ENCODE data around the gene PRR5L.

PRR5L gene

DNA sequence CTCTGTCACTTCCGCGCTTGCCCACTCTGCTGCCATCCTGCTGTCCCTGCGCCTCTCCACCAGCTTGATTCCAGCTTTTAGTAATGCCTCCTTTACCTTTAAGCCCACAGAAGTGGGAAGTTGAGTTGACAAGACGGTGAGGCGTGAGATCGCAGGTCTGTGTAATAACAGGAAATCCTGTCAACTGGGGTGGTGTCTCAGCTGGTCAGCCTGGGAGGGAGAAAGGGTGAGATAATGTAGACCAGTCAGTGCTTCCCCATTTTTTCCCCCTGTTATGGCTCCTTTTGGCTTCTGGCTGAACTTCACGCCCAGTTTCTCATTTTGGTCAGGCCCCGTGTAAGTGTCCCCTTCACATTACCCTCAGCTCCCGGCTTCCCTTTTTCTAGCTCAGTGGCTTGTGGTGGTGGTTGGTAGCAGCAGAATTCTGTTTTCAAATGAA is 115.1 kb downstream of the PRR5L start:
- Histone ChIP-seq H2AFZ (ENCODE audit: low read depth) (no peak overlapping the region), H3K36me3 (ENCODE audit: insufficient read depth) (no peaks in the 10 kb centered on the region)

DNA sequence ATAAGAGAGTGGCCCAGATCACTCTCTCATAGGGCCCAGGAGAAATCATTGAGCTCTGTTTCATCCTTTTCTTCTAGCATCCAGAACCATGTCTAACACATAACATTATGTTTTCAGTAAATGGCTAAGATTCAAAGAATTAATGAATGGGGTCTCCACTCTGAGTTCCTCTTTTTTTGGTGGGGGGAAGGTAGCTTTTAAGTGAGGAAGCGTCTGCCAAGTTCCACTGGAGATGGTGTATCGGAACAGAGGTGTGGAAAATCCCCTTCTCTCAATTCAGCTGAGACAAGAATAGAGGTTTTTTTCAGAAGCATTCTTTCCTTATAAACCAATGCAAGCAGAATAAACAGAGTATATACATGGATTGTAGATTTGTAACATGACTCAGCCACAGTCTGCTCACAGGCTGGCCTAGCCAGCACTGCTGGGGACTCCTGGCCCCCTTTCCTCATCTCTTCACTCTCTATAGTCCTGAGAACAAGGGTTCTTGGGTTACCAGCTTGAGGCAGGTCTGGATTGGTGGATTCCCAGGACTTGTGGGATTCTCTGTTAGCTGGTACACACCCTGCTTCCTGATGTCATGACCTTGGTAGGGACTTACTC is 116.8 kb downstream of the PRR5L start:
- H3K4me1 ChIP-seq (ENCODE audit: low read depth, poor library complexity, severe bottlenecking), result no peaks in the 10 kb centered on the region
- H2AFZ ChIP-seq (ENCODE audit: low read depth), result no peak overlapping the region
- H3K27me3 ChIP-seq (ENCODE audit: insufficient read depth, low read depth), result no peaks in the 10 kb centered on the region
- H3K27ac ChIP-seq, result no peak overlapping the region
- TF ChIP-seq, protein P1, sequence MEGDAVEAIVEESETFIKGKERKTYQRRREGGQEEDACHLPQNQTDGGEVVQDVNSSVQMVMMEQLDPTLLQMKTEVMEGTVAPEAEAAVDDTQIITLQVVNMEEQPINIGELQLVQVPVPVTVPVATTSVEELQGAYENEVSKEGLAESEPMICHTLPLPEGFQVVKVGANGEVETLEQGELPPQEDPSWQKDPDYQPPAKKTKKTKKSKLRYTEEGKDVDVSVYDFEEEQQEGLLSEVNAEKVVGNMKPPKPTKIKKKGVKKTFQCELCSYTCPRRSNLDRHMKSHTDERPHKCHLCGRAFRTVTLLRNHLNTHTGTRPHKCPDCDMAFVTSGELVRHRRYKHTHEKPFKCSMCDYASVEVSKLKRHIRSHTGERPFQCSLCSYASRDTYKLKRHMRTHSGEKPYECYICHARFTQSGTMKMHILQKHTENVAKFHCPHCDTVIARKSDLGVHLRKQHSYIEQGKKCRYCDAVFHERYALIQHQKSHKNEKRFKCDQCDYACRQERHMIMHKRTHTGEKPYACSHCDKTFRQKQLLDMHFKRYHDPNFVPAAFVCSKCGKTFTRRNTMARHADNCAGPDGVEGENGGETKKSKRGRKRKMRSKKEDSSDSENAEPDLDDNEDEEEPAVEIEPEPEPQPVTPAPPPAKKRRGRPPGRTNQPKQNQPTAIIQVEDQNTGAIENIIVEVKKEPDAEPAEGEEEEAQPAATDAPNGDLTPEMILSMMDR (conservative IDR thresholded peaks at IDR 0.05; ENCODE audit: low read depth, low read length), result no peak
- H3K4me3 ChIP-seq (IDR thresholded peaks at IDR 0.05; ENCODE audit: insufficient read depth, low read depth, low read length), result no peak overlapping the region
- H3K4me2 ChIP-seq, result no peak overlapping the region
- H4K20me1 ChIP-seq (ENCODE audit: insufficient read depth), result no peaks in the 10 kb centered on the region
- no peaks in the 10 kb centered on the region for H3K79me2 ChIP-seq (ENCODE audit: insufficient read depth, low read depth)
- no peak overlapping the region for H3K9ac ChIP-seq
- no peaks in the 10 kb centered on the region for H3K36me3 ChIP-seq (ENCODE audit: insufficient read depth)

More for the DNA sequence above, 115.1 kb downstream of the PRR5L start:
- H3K79me2 ChIP-seq (ENCODE audit: insufficient read depth, low read depth), result no peaks in the 10 kb centered on the region
- no peaks in the 10 kb centered on the region for H3K27me3 ChIP-seq (ENCODE audit: insufficient read depth, low read depth)
- no peak overlapping the region for H3K27ac ChIP-seq
- no peaks in the 10 kb centered on the region for H4K20me1 ChIP-seq (ENCODE audit: insufficient read depth)
- no peaks in the 10 kb centered on the region for H3K4me1 ChIP-seq (ENCODE audit: low read depth, poor library complexity, severe bottlenecking)
- H3K9ac ChIP-seq, result no peak overlapping the region
- TF ChIP-seq, protein P1 (conservative IDR thresholded peaks at IDR 0.05; ENCODE audit: low read depth, low read length), result no peak
- no peak overlapping the region for H3K4me3 ChIP-seq (IDR thresholded peaks at IDR 0.05; ENCODE audit: insufficient read depth, low read depth, low read length)
- H3K4me2 ChIP-seq, result no peak overlapping the region

DNA sequence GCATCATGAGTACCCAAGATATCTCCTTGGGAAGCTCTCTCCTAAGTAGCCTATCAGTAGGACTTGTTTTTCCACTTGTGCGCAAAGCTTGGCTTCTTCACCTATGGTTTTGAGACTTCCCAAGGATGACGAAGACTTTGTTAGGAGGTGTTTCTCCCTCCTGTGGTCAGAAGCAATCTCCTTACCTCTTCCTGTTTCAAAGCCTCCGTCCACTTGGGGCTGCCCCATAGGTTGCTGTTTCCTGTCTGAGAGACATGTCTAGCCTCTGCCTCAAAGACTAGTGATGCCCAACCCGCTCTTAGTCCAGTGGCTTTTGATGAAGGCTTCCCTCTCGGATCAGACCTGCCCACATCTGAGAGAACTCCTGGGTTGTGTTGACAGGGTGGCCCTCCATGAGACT is 121.1 kb downstream of the PRR5L start:
- H3K4me2 ChIP-seq, result no peak overlapping the region
- H3K4me1 ChIP-seq (ENCODE audit: low read depth, poor library complexity, severe bottlenecking), result peaks cover 30% of the 10 kb centered on the region
- H3K27me3 ChIP-seq (ENCODE audit: insufficient read depth, low read depth), result no peaks in the 10 kb centered on the region
- no peak overlapping the region for H3K27ac ChIP-seq
- no peaks in the 10 kb centered on the region for H4K20me1 ChIP-seq (ENCODE audit: insufficient read depth)
- TF ChIP-seq, protein P1 (conservative IDR thresholded peaks at IDR 0.05; ENCODE audit: low read depth, low read length), result no peak
- no peak overlapping the region for H3K4me3 ChIP-seq (IDR thresholded peaks at IDR 0.05; ENCODE audit: insufficient read depth, low read depth, low read length)
- H3K36me3 ChIP-seq (ENCODE audit: insufficient read depth), result no peaks in the 10 kb centered on the region
- no peaks in the 10 kb centered on the region for H3K79me2 ChIP-seq (ENCODE audit: insufficient read depth, low read depth)
- no peak overlapping the region for H3K9ac ChIP-seq
- H2AFZ ChIP-seq (ENCODE audit: low read depth), result no peak overlapping the region

DNA sequence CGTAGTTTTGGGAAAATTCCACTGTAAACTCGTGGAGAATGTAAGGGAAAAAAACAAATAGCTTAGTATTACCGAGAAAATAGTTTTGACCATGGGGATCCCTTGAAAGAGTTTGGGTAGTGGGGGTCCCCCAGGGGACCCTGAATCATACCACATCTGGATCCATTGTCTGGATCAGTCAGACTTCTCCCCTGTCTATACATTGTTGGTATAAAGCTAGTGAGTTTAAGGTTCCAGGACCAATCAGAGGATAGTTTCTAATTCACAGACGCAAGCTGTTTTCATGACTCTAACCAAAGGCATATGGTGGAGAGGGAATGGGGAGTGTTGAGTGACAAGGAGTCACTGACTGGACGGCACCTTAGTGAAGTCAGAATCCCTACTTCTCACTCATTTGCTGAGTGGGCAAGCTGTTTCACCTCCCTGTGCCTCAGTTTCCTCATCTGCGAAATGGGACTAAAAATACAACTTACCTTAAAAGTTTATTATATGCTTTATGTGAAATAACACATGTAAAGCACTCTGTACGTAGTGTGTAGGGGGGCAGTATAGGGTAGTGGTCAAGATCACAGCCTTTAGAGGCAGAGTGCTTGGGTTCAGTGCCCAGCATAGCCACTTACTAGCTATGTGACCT is 123.8 kb downstream of the PRR5L start:
- H2AFZ ChIP-seq (ENCODE audit: low read depth), result no peak overlapping the region
- TF ChIP-seq, protein P1 (conservative IDR thresholded peaks at IDR 0.05; ENCODE audit: low read depth, low read length), result no peak
- no peak overlapping the region for H3K9ac ChIP-seq
- H3K27ac ChIP-seq, result no peak overlapping the region
- no peaks in the 10 kb centered on the region for H3K36me3 ChIP-seq (ENCODE audit: insufficient read depth)
- no peaks in the 10 kb centered on the region for H3K79me2 ChIP-seq (ENCODE audit: insufficient read depth, low read depth)
- no peak overlapping the region for H3K4me3 ChIP-seq (IDR thresholded peaks at IDR 0.05; ENCODE audit: insufficient read depth, low read depth, low read length)
- peak overlapping the region; percentile 52 for H3K4me2 ChIP-seq
- H4K20me1 ChIP-seq (ENCODE audit: insufficient read depth), result no peaks in the 10 kb centered on the region
- peaks cover 40% of the 10 kb centered on the region for H3K4me1 ChIP-seq (ENCODE audit: low read depth, poor library complexity, severe bottlenecking)
- no peaks in the 10 kb centered on the region for H3K27me3 ChIP-seq (ENCODE audit: insufficient read depth, low read depth)

Data from KMS-11 (cell line).